ENCODE results near the gene IL1RN. TPM values are rescaled to one million over a fixed set of nuclear protein-coding genes. Genes with fewer than 3 reads are reported as not detected.

IL1RN gene
- polyA plus RNA-seq, 1 of the 3 experiments (the other 2 are of a cell fraction): not detected

DNA sequence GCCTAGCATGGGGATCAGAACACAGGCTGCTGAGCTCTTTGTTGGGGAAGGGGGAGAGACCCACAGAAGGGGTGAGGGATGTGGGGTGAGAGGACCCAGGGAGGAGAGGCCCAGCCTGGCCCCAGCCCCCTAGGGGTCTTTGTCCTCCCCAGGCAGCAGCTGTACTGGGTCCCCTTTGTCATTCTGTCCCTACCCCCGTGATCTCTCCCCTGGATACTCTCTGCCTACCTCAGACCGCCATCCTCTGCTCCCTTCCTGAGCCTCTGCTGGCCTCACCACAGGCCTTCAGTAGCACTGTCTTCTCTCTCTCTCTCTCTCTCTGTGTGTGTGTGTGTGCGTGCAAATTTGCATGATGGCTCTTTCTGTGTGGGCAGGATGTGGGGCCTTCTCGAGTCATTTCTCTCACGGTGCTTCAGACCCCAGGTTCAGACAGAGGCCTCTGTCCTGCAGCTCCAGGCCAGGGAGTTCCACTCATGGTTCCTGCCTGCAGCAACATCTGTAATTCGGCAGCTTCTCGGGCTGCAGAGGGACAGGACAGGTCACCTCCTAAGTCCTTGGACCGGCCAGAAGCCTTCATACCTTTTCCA, 47.7 kb downstream of the IL1RN start:
- WGBS (ENCODE audit: low lambda C conversion rate): 38% methylated on average over 8 of the region's 8 CpGs

DNA sequence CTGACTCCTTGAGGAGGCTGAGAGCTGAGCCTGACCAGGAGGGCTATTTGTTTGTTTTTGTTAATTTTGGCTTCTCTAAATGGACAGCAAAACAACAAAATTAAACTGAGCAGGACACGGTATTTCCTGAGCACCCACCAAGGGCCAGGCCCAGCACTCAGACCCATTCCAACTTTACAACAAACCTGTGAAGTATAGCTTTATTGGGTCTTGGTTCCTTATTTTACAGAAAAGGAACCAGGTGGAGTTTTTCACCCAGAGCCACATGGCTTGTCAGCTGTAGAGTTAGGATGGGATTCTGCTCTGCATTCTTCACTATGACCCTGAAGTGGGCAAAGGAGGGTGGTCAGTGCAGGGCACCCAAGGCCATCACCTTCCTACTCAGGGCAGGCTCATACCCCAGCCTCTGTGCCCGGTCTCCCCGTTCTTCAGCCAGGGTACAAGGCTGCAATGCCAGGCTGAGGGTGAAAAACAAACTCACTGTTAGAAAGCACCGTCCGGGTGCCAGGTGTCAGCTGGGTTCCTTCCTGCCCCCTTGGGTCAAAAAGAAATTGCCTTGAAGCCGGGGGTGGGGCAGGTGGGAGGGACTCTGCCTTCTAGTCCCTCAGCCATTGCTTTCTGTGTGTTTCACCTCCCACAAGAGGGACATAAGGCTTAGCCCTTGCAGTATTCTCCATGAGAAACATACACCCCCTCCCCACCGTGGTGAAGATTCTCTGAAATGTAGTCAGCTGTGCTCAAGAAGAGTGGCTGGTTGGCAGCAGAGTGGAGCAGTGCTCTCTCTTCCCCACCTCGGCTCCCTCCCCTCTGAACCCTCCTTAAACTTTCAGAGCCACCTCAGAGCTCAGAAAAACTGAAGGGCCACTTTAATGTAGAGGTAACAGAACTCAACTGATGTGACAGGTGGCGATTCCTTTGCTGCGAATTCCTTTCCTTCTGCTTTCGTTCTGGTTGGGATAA, 48.6 kb downstream of the IL1RN start:
- no peaks in the 10 kb centered on the region for H3K79me2 ChIP-seq (ENCODE audit: insufficient read depth)
- CTCF ChIA-PET: interaction anchor here (2.1 kb wide), 1 partner anchor 23 kb away, joined by 7 read pairs; no protein-coding TSS in a partner anchor

More for the DNA sequence above, 47.7 kb downstream of the IL1RN start:
- Histone ChIP-seq H3K4me3 (ENCODE audit: low read depth in 2 of 2, low read length in 1 of 2) (no peak overlapping the region), H4K20me1 (ENCODE audit: insufficient read depth) (no peaks in the 10 kb centered on the region), H3K36me3 (replicated peaks in 1 of 2; ENCODE audit: control insufficient read depth in 1 of 2, insufficient read depth in 2 of 2, low read length in 1 of 2) (no peaks in the 10 kb centered on the region), H3K27ac (ENCODE audit: low read depth in 2 of 2, low read length in 1 of 2) (no peak overlapping the region), H3K4me1 (ENCODE audit: control insufficient read depth in 1 of 2, insufficient read depth in 2 of 2, low read depth in 1 of 2, low read length in 1 of 2) (no peaks in the 10 kb centered on the region), H2AFZ (ENCODE audit: low read depth) (no peak overlapping the region), H3K79me2 (ENCODE audit: insufficient read depth) (no peaks in the 10 kb centered on the region), H3K9me3 (no peaks in the 10 kb centered on the region), H3F3A (replicated peaks; ENCODE audit: insufficient read depth) (no peaks in the 10 kb centered on the region), H3K4me2 (no peak overlapping the region), H3K9me2 (no peaks in the 10 kb centered on the region), H3K27me3 (ENCODE audit: insufficient read depth) (peaks cover 9% of the 10 kb centered on the region; the same call in 1 of the 2 replicates), H3K9ac (no peak overlapping the region)
- ChIA-PET POLR2A (no interaction called here), CTCF (interaction anchor here (1.0 to 2.1 kb wide), 6 partner anchors 9 to 38 kb away, joined by 3 to 7 read pairs (median 4); no protein-coding TSS in a partner anchor)
- no peak for DNase-seq
- TF ChIP-seq POLR2AphosphoS5 (IDR thresholded peaks at IDR 0.05; ENCODE audit: low read depth, low read length) (no peak), RFX5 (IDR thresholded peaks at IDR 0.05; ENCODE audit: low read length) (no peak), TEAD4 (IDR thresholded peaks at IDR 0.05; ENCODE audit: borderline replicate concordance, insufficient read depth) (no peak)
- TF ChIP-seq, protein P1, sequence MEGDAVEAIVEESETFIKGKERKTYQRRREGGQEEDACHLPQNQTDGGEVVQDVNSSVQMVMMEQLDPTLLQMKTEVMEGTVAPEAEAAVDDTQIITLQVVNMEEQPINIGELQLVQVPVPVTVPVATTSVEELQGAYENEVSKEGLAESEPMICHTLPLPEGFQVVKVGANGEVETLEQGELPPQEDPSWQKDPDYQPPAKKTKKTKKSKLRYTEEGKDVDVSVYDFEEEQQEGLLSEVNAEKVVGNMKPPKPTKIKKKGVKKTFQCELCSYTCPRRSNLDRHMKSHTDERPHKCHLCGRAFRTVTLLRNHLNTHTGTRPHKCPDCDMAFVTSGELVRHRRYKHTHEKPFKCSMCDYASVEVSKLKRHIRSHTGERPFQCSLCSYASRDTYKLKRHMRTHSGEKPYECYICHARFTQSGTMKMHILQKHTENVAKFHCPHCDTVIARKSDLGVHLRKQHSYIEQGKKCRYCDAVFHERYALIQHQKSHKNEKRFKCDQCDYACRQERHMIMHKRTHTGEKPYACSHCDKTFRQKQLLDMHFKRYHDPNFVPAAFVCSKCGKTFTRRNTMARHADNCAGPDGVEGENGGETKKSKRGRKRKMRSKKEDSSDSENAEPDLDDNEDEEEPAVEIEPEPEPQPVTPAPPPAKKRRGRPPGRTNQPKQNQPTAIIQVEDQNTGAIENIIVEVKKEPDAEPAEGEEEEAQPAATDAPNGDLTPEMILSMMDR (IDR thresholded peaks at IDR 0.05): no peak

More for the DNA sequence above, 48.6 kb downstream of the IL1RN start:
- no peaks in the 10 kb centered on the region for H3F3A ChIP-seq (replicated peaks; ENCODE audit: insufficient read depth)
- TF ChIP-seq, protein P2, sequence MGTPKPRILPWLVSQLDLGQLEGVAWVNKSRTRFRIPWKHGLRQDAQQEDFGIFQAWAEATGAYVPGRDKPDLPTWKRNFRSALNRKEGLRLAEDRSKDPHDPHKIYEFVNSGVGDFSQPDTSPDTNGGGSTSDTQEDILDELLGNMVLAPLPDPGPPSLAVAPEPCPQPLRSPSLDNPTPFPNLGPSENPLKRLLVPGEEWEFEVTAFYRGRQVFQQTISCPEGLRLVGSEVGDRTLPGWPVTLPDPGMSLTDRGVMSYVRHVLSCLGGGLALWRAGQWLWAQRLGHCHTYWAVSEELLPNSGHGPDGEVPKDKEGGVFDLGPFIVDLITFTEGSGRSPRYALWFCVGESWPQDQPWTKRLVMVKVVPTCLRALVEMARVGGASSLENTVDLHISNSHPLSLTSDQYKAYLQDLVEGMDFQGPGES (IDR thresholded peaks at IDR 0.05; ENCODE audit: low read depth, low read length): no peak
- TF ChIP-seq, protein P1 (IDR thresholded peaks at IDR 0.05): no peak
- TF ChIP-seq, protein P3, sequence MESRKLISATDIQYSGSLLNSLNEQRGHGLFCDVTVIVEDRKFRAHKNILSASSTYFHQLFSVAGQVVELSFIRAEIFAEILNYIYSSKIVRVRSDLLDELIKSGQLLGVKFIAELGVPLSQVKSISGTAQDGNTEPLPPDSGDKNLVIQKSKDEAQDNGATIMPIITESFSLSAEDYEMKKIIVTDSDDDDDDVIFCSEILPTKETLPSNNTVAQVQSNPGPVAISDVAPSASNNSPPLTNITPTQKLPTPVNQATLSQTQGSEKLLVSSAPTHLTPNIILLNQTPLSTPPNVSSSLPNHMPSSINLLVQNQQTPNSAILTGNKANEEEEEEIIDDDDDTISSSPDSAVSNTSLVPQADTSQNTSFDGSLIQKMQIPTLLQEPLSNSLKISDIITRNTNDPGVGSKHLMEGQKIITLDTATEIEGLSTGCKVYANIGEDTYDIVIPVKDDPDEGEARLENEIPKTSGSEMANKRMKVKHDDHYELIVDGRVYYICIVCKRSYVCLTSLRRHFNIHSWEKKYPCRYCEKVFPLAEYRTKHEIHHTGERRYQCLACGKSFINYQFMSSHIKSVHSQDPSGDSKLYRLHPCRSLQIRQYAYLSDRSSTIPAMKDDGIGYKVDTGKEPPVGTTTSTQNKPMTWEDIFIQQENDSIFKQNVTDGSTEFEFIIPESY (IDR thresholded peaks at IDR 0.05; ENCODE audit: borderline replicate concordance, low read depth): no peak
- TF ChIP-seq GATA2 (CRISPR knock-in tag; IDR thresholded peaks at IDR 0.05): no peak
- H3K4me1 ChIP-seq (ENCODE audit: control insufficient read depth in 1 of 2, insufficient read depth in 2 of 2, low read depth in 1 of 2, low read length in 1 of 2): no peaks in the 10 kb centered on the region
- peaks cover 9% of the 10 kb centered on the region; the same call in 1 of the 2 replicates for H3K27me3 ChIP-seq (ENCODE audit: insufficient read depth)
- POLR2A ChIA-PET: no interaction called here
- WGBS (ENCODE audit: low lambda C conversion rate): 41% methylated on average over 10 of the region's 11 CpGs
- no peak overlapping the region for H3K4me2 ChIP-seq
- DNase-seq: no peak
- H3K27ac ChIP-seq (ENCODE audit: low read depth in 2 of 2, low read length in 1 of 2): no peak overlapping the region
- no peaks in the 10 kb centered on the region for H4K20me1 ChIP-seq (ENCODE audit: insufficient read depth)
- no peak overlapping the region for H3K4me3 ChIP-seq (ENCODE audit: low read depth in 2 of 2, low read length in 1 of 2)
- no peaks in the 10 kb centered on the region for H3K9me2 ChIP-seq
- no peaks in the 10 kb centered on the region for H3K36me3 ChIP-seq (replicated peaks in 1 of 2; ENCODE audit: control insufficient read depth in 1 of 2, insufficient read depth in 2 of 2, low read length in 1 of 2)
- no peaks in the 10 kb centered on the region for H3K9me3 ChIP-seq
- no peak overlapping the region for H2AFZ ChIP-seq (ENCODE audit: low read depth)
- no peak overlapping the region for H3K9ac ChIP-seq

Measured in SK-N-SH (cell line).